HG03097 (cell line): ENCODE measurements around the gene BCAS3.

Source experiments
- ATAC-seq: cut with Tn5 transposase; IDR thresholded peaks from one replicate; pipeline ENCODE4 v1.9.1; 2021; ENCODE audit not compliant: unreplicated experiment, low FRiP score

Gene BCAS3

DNA sequence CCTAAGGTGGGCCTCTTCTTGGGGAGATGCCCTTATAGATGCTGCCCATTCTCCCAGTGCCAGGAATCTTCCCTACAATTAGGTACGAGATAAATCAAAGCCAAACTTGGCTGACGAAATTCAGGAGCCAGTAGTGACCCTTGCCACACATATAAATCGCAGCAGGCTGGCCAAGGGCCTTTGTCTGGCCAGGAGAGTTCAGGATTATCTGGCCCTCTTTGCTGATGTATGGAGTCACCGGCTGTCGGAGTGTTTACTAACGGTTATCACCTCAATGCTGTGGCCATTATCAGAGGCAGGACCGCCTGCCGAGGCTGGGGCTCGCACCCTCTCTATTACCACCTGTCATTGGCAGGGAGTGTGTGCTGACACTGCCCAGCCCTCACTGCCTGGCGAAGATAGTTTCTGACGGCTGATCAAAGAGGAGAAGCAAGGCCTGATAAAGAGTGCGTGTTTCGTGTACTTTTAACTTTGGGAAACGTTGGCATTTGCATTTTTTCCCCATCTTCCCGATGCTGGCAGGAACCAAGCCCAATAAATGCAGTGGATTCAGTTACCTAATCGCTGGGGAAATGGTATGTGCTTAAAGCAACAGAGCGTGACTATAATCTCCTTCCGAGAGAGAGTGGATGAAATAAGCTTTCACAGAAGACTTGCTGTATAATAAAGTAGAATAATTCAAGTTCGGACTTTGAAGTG, 689.2 kb downstream of the BCAS3 start:
- ATAC-seq: no peak

DNA sequence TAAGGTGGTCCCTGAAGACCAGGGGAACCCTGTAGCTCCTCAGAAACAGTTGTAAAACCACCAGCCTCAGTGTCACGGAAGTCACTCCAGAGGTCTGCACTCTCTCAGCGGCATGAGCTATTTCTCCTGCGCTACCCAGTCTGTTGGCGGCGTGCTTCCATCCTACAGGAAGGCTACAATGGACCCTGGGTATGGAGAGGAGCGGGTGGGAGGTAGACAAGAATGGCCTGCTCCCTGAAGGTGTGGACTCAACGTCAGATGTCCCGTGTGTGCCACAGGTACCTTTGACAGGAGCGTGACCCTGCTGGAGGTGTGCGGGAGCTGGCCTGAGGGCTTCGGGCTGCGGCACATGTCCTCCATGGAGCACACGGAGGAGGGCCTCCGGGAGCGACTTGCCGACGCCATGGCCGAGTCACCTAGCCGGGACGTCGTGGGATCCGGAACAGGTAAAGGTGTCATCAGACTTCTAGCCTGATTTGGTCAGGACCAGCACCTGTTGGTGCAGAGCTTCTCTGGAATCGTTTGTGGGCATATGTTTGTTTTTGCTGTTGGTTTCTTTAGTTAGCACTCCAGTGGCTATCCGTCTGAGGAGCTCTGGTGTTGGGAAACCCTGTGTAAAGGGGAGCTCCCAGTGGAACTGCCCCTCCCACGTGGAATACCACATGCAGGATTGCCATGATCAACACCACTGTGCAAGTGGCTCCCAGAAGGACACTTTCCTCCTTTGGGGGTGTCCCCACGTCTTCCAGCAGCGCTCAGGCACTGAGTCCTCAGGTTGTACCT, 690.6 kb downstream of the BCAS3 start:
- ATAC-seq: no peak

DNA sequence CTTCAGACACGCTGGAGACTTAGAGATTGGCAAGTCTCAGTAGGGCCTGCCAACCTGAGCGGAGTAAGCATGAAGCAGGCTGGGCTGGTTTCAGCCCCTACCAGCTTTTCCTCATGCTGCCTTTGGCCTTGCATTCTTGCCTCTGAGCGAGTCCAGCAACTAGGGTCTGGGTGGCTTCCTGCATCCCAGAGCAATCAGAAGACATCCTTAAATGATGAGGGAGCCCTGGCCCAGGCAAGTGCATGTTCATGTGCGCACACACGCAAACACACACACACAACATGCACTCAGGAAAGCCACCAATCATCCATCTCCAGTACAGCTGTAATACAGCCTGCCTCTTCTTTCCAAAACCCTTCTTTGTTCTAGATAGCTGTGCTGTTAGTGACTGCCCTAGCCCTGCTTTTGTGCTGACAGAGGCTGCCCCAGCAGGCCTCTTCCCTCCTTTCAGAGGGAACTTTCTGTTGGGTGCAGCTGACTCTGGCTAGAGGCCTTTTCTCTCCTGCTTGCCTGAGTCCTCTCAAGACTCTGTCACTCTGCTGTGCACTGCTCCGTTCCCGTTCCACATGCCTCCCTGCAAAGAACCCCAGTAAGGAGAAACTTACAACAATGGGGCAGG, 691.3 kb downstream of the BCAS3 start:
- ATAC-seq: no peak

DNA sequence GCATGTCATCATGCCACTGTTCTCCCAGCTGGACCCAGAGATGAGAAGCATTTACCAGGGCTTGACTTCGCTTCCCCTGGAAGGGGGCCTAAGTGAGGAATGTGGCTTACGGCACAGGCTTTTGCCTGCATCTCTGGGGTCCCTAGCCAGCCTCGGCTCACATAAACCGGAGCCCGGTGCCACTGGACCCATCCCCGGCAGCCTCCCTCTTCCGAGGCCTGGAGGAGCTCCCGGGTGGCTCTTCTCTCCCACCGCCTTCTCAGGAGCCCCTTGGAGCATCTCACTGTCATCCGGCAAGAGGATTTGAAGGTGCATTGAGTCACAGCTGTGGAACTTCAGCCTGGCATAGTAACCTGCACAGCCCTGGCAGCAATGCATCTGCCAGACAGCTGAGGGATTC, 692.1 kb downstream of the BCAS3 start:
- no peak for ATAC-seq

DNA sequence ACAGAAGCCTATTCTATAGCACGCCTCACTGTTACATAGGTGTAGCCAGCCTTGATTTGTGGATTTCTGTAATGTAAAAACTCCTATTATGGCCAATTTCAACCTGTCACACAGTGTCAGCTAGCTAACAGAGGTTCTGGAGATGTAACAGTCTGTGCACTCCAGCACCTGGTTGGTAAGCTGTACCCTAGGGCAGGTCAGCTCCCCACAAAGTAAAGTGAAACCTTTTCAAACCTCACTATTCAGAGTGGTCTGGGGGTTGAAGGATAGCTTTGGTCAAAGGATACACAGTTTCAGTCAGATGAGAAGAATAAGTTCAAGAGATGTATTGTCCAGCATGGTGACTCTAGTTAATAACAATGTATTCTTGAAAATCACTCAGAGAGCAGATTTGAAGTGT, 693.5 kb downstream of the BCAS3 start:
- ATAC-seq: no peak

DNA sequence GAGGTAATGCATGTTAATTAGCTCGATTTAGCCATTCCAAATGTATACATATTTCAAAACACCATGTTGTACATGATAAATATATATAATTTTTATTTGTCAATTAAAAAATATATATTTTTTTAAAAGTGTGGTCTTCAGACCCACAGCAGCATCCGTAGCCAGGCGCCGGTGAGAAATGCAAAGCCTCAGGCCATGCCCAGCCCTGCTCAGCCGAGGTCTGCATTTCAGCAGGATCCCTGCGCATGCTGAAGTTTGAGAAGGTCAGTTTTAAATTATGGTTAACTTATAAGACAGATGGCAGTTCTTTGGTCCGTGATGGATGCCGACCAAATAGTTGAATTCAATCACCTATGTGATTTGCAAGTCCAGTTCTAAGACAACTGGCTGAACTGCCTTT, 694.0 kb downstream of the BCAS3 start:
- no peak for ATAC-seq

DNA sequence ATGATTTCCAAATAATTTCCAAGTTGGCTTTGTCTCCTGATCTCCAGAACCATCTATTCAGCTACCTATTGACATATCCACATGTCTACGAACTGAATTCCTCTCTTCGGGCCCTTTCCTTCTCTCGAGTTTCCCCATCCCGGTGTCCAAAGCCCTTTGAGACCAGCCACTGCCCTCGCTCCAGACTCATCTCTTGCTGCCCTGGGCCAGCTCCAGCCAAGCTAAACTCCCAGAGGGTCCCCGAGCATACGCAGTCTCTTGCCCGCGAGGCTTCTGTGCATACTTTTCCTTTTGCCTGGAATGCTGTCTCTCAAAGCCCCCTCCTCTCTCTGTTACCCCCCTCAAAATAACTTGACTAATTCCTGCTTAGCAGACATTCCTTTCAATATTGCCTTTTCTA, 694.8 kb downstream of the BCAS3 start:
- no peak for ATAC-seq

DNA sequence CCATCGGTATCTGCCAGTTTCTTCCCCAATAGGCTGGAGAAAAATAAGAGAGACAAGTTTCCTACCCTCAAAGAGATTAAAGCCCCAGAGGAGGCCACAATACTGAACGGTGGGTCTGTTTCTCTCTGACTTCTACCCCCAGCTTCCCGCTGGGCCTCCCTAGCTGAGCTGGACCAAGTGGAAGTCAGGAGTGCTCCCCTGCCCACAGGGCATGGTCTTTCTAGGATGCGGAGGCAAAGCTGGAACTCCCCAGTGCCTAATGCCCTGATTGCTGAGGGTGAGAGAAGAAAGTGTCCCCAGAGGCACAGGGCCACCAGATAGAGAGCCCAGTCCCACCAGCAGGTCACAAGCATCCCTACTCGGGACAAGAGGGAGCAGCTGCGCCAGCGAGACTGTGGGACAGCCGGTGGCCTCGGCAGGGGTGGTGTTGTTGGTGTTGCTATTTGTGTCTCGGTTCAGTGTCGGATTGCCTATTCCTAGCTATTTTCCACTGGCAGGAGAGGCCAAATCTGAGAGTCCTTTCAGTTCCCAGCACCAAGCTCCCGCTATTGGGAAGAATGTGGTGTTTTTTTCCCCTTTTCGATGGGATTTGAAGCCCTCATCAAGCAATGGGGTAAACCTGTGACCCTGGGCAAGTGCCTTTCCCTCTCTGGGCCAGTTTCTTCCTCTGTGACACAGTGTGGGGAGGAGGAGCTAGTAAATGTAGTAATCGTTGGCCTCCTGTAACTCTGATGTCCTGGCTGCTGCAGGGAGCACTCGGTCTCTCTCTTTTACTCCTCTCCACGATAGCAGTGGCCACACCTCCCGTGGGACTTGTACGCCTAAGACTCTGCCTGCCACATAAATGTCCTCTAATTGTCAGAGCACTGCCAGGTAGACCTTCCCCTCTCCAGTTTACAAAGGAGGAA, 699.5 kb downstream of the BCAS3 start:
- no peak for ATAC-seq

DNA sequence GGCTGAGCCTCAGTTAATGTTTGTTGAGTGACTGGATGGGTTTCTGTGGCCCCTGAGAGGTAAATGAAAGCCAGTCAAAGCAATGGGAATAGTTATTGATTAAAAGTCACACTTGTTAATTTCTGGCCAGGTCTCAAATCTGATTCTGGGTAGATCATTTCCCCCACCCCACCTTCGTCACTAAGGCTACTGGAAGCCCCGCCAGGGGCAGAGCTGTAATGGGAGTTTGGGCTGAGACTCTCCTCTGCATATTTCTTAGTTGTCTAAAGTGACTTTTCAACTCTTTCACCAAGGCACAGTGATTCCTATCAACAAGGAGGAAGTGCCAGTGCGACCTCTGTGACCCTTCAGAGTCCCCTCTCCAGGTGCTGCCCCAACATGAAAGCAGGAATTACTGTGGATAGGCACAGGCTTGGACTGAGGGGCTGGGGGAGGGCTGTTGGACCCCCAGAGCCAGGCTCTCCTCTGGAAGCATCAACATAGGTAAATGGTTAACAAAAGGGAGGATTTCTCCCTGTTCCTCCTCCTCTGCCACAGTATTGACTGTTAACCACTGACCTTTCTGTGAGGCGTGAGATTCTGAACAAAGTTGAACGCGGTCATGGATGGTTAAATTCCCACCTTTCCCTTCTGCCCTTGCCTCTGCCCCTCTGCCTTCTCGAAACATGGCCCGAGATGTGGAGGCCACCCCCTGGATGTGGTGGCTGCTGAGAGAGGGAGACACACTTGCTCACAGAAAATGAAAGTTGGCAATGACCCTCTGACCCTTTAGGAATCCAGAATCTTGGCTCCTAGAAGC, 701.2 kb downstream of the BCAS3 start:
- ATAC-seq: no peak

DNA sequence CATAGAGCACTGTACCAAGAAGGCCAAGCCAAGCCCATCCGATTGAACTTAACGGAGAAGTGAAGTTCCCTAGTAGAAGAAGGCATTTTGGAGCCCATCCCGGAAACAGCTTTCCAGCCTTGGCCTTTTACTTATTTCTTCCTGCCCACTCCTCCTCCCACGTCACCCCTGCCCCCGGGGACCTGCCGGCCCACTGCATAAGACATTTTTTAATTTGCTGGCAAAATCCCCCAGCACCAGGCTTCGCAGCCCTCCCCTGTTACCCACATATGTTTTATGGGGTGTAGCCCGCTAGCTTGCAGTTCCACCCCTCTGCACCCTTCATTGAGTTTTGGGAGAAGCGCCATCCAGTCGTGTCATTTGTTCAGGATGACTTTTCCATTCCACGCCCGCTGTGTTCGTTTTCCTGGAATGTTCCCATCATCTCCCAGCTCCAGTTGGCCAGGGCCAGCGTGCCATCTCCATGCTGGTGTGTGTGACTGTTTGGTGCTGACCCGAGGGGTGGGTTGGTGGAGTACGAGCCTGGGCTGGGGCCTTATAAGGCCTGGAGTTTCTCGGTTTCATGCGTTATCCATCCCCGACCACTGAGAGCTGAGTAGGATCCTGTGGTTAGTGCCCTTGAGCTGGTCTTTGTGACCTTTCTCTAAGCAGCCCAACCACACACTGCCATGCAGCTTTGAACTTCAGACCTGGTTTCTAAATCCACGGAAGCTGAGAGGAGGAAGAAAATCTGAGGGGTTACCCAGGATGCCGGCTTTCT, 702.0 kb downstream of the BCAS3 start:
- ATAC-seq: no peak

DNA sequence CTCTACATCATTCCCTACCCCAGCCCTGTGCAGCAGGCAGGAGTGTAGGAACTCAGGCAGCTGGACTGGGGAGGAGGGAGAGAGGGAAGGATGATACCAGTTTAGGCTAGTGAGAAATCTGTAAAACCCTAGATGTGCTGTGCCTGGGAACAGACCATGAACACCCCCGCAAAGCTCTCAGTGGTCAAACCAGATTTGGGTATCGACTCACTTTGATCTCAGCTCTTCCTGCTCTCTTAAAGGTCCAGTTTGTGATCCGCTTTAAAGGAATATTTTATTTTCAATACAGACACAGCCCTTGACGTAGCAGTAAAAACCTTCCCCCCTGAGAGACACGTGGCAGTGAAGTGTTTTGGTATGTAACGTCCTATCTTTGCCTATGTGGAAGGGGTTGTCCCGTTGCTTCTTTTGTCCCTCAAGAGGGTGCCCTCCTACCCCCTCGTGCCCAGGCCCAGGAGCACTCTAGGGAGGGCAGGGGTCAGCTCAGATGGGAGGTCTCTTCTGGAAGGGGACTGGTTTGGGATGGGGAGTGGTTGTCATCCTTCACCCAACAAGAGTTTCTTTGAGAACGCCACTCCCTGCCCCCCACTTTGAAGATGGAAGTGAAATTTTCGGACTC, 702.7 kb downstream of the BCAS3 start:
- ATAC-seq: no peak

DNA sequence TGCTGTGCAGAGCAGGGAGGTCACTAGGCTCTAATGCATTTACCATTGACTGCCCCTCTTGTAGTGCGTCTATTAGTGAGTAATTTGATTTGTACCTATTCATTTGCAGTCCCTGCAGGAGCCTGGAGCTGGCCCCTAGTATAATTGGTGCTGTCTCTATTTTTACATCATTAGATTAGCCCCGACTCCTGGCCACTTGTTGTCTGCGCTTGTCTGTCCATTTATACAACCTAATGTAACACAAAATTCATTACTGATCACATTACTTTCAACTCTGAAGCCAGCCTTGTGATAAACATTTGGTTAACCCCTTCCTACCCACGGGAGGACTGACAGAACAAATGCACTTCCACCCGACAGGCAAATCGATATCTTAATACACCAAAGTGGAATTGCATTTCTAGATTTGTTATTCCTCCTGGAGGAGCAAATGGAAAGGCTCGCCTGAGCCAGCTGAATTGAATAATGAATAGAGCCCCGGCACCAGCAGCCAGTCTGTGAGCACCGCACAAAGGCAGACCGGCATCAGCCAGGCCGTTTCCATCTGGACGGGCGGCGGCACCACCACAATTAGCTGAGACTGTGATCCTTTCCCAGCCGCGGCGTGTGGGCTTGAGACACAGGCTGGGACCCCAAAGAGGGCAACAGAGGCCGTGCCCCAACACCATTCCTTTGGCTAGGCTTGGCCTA, 703.3 kb downstream of the BCAS3 start:
- no peak for ATAC-seq

DNA sequence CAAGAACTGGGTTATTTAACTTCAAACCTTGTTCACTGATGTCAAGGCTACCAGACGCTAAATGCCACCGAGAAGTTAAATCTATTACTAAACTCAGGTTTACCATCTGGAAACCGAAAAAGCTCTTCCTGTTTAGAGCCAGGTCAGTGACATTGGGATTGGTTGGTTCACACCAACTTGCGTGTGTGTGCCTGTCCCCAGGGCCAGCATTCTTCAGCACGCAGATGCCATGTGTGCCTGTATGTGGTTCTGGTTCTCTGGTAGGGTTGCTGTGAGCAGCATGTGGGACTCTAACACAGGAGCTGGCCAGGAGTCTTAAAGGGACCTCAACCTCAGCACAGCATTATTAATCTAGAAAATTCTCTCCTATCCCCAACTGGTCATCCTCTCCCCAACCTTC, 703.9 kb downstream of the BCAS3 start:
- no peak for ATAC-seq

DNA sequence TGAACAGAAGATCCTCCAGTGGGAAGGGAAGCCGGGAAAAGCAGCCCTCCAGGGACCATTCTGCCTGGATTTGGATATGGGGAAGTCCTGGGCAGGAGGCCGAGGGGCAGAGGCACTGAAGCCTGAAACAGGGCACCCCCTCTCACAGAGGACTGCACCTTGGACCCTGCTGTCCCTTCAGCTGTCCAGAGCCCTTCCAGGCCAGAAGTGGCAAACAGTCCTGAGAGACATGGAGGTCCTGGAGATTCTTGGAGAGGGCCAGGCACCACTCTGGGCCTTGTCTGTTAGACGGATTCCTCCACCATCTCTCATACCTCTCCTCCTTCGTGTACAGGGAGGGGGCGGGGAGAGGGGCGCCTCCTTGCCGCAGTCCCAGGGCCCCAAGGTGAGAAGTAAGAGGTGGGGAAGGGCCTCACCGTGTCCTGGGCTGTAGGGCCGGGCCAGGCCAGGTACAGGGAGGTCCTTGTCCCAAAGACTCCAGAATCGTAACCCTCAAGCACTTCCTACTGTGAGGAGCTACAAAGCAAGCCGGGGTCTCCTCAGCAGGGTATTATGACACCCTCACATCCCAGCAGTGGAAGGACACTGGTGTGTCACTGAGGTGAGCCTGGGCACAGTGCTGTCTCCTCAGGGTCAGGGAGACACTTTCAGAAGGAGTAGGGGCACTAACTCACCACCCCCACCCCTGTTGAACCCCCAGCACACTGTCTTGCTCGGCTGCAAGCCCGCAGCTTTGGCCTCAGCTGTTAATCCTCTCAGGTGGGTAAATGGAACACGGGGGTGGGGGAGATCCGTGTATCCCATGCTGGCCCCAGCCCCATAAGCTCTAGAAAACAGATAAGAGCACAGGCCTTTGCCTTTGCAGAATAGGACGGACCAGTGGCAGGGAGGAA, 705.4 kb downstream of the BCAS3 start:
- no peak for ATAC-seq

DNA sequence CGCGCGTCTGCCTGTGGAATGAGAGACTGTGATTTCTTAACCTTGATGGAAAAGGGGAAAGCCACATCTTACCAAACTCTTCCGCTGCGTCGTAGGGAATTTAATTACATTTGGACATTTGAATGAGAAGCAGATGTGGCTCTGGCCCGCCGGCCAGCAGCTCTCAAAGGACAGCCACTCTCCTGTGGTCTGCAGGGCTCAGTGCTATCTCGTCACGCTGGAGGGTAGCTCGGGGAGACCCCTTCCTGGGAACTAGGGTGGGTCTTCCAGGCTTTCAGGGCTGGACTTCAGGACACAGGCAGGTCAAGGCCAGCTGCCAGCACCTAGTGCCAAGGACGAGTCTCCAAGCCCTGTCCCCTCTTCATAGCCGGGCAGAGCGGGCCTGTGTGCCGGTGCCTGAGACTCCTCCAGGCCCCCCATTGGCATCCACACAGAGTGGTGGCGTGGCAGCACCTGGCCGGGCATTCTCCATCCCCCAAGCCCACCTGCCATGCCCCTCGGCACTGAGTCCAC, 706.1 kb downstream of the BCAS3 start:
- ATAC-seq: no peak

DNA sequence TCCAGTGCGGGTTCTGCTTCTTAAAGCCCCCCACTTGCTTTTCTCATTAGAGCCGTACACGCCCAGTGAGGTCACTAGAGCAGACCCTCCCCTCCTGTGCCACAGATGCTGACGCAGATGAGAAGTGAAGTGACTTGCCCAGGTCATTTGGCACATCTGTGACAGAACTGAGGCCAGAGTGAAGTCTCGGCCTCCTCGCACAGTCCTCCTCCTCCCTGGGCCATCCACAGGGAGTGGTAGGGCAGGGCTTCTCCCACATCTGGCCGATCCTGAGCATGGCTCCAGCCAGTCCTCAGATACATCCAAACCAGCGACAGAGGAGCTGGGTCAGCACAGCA, 706.7 kb downstream of the BCAS3 start:
- ATAC-seq: no peak
